Kidney (tissue), 14 donors: ENCODE measurements around the gene EEFSEC. TPM values are rescaled to one million over a fixed set of nuclear protein-coding genes. Genes with fewer than 3 reads are reported as not detected.
A peak's percentile ranks its signal among the peaks of the same experiment; 100 is the strongest.

Source experiments
- DNase-seq, 5 donors: peaks; one replicate each; pipeline ENCODE4 v3.0.0-alpha.2; 2013 to 2020
- FAIRE-seq: peaks from 2 replicates; lab custom pipeline; 2012; peaks lifted over from hg19 to GRCh38; lab: Jason Lieb, UNC
- H3K27ac ChIP-seq, 2 donors: one replicate each; pipeline ENCODE4 v1.7.0; 2013; ENCODE audit warnings: low read depth in 2 of 2, low read length in 2 of 2, inconsistent platforms in 1 of 2
- H3K27me3 ChIP-seq: one replicate; pipeline ENCODE4 v1.7.1; 2013; ENCODE audit warnings: low read length, inconsistent platforms; ENCODE audit not compliant: control insufficient read depth, insufficient read depth
- H3K36me3 ChIP-seq, 3 donors: one replicate each; pipeline versions ENCODE4 v1.7.0 to v1.7.1; 2013; ENCODE audit warnings: low read length in 3 of 3, control low read depth in 1 of 3, inconsistent platforms in 1 of 3; ENCODE audit not compliant: insufficient read depth in 3 of 3, control insufficient read depth in 2 of 3
- H3K4me1 ChIP-seq, 3 donors: one replicate each; pipeline versions ENCODE4 v1.7.0 to v1.7.1; 2013; ENCODE audit warnings: low read length in 3 of 3, inconsistent platforms in 1 of 3, low read depth in 1 of 3; ENCODE audit not compliant: control insufficient read depth in 2 of 3, insufficient read depth in 2 of 3
- H3K4me3 ChIP-seq, 3 donors: one replicate each; pipeline versions ENCODE4 v1.7.0 to v1.8.1; 2013; ENCODE audit warnings: low read length in 3 of 3, control low read depth in 1 of 3, inconsistent platforms in 1 of 3
- H3K9ac ChIP-seq, 3 donors: one replicate each; pipeline versions ENCODE4 v1.7.0 to v1.7.1; 2013; ENCODE audit warnings: low read length in 3 of 3, control low read depth in 1 of 3, inconsistent platforms in 1 of 3
- H3K9me3 ChIP-seq, 3 donors: one replicate each; pipeline versions ENCODE4 v1.7.0 to v1.7.1; 2013; ENCODE audit warnings: low read length in 3 of 3, control low read depth in 1 of 3, inconsistent platforms in 1 of 3; ENCODE audit not compliant: control insufficient read depth in 2 of 3, insufficient read depth in 1 of 3
- CTCF ChIP-seq: IDR thresholded peaks from 3 replicates; pipeline ENCODE4 v1.5.1; 2012; ENCODE audit warnings: mild to moderate bottlenecking, moderate library complexity, borderline replicate concordance; ENCODE audit not compliant: insufficient read depth; ENCODE audit errors: extremely low read depth
- intact Hi-C: fragments of 100-400 bp; cut with DNase I; formaldehyde crosslinking; loops from one replicate; pipeline ENCODE4 v1.11.1; 2022
- polyA plus RNA-seq: library from polyadenylated mRNA; stranded (reverse); fragments of 350-450 nt; fragmentation: Illumina TruSeq; extraction: RNeasy Lipid Tissue Mini Kit (QIAGEN cat#74804); gene quantifications from one replicate; pipeline ENCODE4 v1.2.3, GENCODE V29; 2014; ENCODE audit warnings: low read depth, low replicate concordance; ENCODE audit not compliant: insufficient read depth
- total RNA-seq: library from RNA; stranded (reverse); fragmentation: NEBNext Ultra II Directional; extraction: Animal tissue kit (Norgen Biotek cat#: 25700); gene quantifications from one replicate; pipeline ENCODE4 v1.2.1, GENCODE V29; 2021
- donor health status: control.
- donor health status: control.
- donor health status: control.
- donor health status: control.
- donor health status: control.
- donor health status: DM: yes; HTN: yes; CAD: no.
- donor health status: Normal renal cell carcinoma (clear cell type).

EEFSEC gene
- total and polyA plus RNA-seq, 2 donors from 2014 or later: 15.2 to 23.2 TPM

DNA sequence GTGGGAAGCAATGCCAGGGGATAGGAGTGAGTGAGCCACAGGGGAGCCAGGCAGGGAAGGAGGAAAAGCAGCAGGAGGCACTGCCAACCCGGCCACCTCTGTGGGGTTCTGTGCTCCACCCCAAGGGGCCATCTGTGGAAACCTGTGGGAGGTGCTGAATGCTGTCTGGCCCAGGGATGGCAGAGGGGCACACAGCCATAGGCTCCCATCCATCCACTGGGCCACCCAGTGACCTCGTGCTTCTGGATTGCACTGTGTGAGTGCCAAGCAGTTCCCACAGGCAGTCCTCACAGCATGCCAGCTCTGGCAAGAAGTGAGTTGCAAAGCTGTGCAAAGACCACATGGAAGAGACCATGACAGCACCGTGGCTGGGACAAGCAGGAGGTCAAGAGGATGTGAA is 285.9 kb downstream of the EEFSEC start:
- Histone ChIP-seq H3K9me3 (no peaks in the 10 kb centered on the region), H3K27ac (no peak overlapping the region), H3K36me3 (no peaks in the 10 kb centered on the region), H3K4me3 (no peak overlapping the region), H3K9ac (no peak overlapping the region), H3K27me3 (no peaks in the 10 kb centered on the region), H3K4me1 (no peaks in the 10 kb centered on the region)
- no peak for FAIRE-seq
- no peak for TF ChIP-seq CTCF
- intact Hi-C loops: no loop called here
- DNase-seq: peak in 1 of 5 donors; percentile 43

DNA sequence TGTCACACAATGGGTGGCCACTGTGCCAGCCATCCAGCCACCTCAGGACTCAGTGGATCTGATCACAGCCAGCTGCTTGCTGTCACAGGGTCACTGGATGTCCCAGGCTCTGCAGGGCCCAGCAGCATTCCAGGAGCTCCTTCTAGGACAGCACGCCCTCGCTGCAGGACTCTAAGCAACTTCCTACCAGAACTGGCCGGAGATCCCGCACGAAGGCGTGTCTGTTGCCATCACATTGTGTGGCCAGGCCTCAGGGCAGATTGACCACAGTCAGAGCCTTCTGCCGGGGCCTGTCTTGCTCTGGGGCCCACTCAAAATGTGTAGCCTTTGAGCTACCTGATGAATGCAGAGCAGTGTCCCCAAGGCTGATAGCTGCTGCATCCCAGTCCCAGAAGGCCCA is 288.8 kb downstream of the EEFSEC start:
- Histone ChIP-seq H3K27me3 (no peaks in the 10 kb centered on the region), H3K27ac (no peak overlapping the region), H3K4me3 (no peak overlapping the region), H3K9me3 (no peaks in the 10 kb centered on the region), H3K9ac (no peak overlapping the region), H3K36me3 (no peaks in the 10 kb centered on the region), H3K4me1 (no peaks in the 10 kb centered on the region)
- no peak for FAIRE-seq
- no peak for DNase-seq
- TF ChIP-seq CTCF: no peak
- intact Hi-C loops: no loop called here

DNA sequence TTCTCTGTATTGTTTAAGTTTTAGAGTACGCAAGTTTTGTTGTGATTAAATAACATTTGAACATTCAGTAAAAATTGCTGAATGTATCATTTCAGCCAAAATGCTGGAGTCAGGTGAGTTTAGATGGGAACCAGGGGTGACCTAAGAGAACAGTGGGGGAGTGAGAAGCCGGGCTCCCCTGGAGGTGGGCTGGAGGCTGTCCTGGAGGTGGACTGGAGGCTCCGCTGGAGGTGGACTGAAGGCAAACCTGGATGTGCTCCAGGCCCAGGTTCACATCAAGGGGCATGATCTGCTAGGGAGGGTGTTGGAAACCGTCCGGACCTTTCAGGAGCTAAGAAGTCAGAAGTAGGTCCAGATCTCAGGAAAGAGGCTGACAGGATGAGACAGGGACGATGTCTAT is 289.7 kb downstream of the EEFSEC start:
- no peak for TF ChIP-seq CTCF
- DNase-seq: no peak
- no peaks in the 10 kb centered on the region for H3K9me3 ChIP-seq
- no peaks in the 10 kb centered on the region for H3K27me3 ChIP-seq
- H3K36me3 ChIP-seq: no peaks in the 10 kb centered on the region
- no peak overlapping the region for H3K27ac ChIP-seq
- intact Hi-C loops: no loop called here
- H3K9ac ChIP-seq: no peak overlapping the region
- no peak overlapping the region for H3K4me3 ChIP-seq
- H3K4me1 ChIP-seq: no peaks in the 10 kb centered on the region
- no peak for FAIRE-seq

- no peak for DNase-seq
- Histone ChIP-seq H3K9ac (no peak overlapping the region), H3K36me3 (no peaks in the 10 kb centered on the region), H3K4me3 (no peak overlapping the region), H3K4me1 (no peaks in the 10 kb centered on the region), H3K27ac (no peak overlapping the region), H3K27me3 (no peaks in the 10 kb centered on the region), H3K9me3 (no peaks in the 10 kb centered on the region)
- intact Hi-C loops: no loop called here
- no peak for FAIRE-seq
- no peak for TF ChIP-seq CTCF
Measured at GRCh38 chr3:128443771-128444170, 290.5 kb downstream of the EEFSEC start.
